ENCODE measurements around the gene OR4F6.

OR4F6 gene

DNA sequence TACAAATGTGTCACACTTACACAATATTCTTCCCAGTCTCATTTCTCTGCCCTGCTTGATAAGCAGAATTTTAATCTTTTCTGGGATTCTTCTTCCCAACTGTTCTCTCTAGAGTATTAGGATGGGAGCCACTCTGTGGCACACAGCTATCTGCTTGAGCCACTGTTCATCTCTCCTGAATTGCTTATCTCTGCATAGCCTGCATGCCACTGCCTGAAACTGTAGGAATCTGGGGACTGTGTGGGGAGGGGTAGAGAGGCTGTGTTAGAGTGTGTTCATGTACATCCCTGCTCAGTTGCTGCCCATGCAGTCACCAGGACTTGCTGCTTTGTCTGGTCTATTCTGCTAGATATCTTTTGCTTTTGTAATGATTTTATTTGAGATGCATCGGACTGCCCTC is 2.3 kb upstream of the OR4F6 start:
- TF ChIP-seq, protein P1, sequence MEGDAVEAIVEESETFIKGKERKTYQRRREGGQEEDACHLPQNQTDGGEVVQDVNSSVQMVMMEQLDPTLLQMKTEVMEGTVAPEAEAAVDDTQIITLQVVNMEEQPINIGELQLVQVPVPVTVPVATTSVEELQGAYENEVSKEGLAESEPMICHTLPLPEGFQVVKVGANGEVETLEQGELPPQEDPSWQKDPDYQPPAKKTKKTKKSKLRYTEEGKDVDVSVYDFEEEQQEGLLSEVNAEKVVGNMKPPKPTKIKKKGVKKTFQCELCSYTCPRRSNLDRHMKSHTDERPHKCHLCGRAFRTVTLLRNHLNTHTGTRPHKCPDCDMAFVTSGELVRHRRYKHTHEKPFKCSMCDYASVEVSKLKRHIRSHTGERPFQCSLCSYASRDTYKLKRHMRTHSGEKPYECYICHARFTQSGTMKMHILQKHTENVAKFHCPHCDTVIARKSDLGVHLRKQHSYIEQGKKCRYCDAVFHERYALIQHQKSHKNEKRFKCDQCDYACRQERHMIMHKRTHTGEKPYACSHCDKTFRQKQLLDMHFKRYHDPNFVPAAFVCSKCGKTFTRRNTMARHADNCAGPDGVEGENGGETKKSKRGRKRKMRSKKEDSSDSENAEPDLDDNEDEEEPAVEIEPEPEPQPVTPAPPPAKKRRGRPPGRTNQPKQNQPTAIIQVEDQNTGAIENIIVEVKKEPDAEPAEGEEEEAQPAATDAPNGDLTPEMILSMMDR (IDR thresholded peaks at IDR 0.05; ENCODE audit: low read depth, low read length, missing control alignments): no peak
- no peak for DNase-seq (ENCODE audit: low read depth)
- no peak overlapping the region for H3K4me3 ChIP-seq (ENCODE audit: low read depth, low read length)
- in situ Hi-C loops (cut with HindIII; ENCODE audit: low sequenced_read_pairs): no loop called here

DNA sequence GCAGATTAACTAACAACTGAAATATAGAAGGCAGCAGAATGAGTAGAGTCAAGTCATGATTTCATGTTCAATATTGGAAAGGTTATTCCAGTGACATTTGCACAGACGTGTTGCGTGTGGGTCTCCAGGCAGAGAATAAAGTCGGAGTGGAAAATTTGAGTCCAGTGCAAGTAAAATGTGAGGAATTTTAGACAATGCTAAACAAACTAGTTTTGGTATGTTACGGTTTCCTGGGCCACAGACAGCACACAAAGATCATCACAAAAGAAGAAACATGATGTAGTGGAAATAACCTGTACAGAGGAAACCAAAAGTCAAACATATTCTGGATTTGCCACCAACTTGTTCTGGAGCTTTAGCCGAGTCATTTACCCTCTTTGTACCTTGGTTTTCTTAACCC is 367 bp downstream of the OR4F6 start:
- in situ Hi-C loops (cut with HindIII; ENCODE audit: low sequenced_read_pairs): no loop called here
- no peak overlapping the region for H3K4me3 ChIP-seq (ENCODE audit: low read depth, low read length)
- TF ChIP-seq, protein P1 (IDR thresholded peaks at IDR 0.05; ENCODE audit: low read depth, low read length, missing control alignments): no peak
- no peak for DNase-seq (ENCODE audit: low read depth)

DNA sequence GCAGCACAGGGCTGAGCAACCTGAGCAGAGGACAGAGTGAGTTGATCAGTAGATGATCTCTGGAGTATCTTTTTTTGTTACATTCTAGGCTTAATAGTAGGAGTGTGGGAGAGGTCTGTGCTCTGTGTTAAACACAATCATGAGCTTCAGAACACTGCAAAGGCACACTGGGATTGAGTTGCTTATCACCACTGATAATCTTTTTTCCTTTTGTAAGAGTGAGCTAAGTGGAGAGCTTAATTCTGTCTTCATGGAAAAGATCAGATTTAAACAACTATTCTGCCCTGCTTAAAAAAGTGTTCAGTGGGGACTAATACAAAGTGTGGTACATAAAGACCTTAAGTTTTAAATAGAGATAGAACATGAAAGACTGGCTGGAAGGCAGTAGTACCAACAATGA is 1.1 kb downstream of the OR4F6 start:
- in situ Hi-C loops (cut with HindIII; ENCODE audit: low sequenced_read_pairs): no loop called here
- DNase-seq (ENCODE audit: low read depth): no peak
- H3K4me3 ChIP-seq (ENCODE audit: low read depth, low read length): no peak overlapping the region
- TF ChIP-seq, protein P1 (IDR thresholded peaks at IDR 0.05; ENCODE audit: low read depth, low read length, missing control alignments): no peak

DNA sequence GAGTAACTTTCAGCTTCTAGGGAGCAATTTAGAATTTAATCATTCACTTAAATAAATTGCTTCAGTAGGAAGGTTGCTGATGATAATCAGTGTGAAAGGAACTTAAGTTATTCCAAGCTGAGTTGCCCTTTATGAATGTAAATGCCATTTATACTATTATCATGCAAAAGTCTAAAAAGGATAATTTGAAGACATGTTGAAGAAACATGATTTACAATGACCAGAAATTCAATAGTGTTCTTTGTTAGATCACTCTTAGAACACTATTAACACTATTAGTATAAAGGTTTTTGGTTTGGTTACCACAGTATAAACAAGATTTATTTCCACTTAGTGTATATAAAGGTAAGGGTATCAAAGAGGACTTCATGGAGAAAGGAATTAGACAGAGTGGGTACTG is 1.6 kb downstream of the OR4F6 start:
- H3K4me3 ChIP-seq (ENCODE audit: low read depth, low read length): no peak overlapping the region
- no peak for DNase-seq (ENCODE audit: low read depth)
- TF ChIP-seq, protein P1 (IDR thresholded peaks at IDR 0.05; ENCODE audit: low read depth, low read length, missing control alignments): no peak
- in situ Hi-C loops (cut with HindIII; ENCODE audit: low sequenced_read_pairs): no loop called here

DNA sequence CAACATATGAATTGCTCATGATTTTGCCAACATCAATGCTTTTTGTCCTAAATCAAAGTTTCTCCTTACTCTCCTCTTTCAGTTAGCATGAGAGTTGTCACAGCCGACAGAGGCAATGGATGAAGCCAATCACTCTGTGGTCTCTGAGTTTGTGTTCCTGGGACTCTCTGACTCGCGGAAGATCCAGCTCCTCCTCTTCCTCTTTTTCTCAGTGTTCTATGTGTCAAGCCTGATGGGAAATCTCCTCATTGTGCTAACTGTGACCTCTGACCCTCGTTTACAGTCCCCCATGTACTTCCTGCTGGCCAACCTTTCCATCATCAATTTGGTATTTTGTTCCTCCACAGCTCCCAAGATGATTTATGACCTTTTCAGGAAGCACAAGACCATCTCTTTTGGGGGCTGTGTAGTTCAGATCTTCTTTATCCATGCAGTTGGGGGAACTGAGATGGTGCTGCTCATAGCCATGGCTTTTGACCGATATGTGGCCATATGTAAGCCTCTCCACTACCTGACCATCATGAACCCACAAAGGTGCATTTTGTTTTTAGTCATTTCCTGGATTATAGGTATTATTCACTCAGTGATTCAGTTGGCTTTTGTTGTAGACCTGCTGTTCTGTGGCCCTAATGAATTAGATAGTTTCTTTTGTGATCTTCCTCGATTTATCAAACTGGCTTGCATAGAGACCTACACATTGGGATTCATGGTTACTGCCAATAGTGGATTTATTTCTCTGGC is 2.5 kb downstream of the OR4F6 start:
- in situ Hi-C loops (cut with HindIII; ENCODE audit: low sequenced_read_pairs): no loop called here
- TF ChIP-seq, protein P1 (IDR thresholded peaks at IDR 0.05; ENCODE audit: low read depth, low read length, missing control alignments): no peak
- DNase-seq (ENCODE audit: low read depth): no peak
- H3K4me3 ChIP-seq (ENCODE audit: low read depth, low read length): no peak overlapping the region

DNA sequence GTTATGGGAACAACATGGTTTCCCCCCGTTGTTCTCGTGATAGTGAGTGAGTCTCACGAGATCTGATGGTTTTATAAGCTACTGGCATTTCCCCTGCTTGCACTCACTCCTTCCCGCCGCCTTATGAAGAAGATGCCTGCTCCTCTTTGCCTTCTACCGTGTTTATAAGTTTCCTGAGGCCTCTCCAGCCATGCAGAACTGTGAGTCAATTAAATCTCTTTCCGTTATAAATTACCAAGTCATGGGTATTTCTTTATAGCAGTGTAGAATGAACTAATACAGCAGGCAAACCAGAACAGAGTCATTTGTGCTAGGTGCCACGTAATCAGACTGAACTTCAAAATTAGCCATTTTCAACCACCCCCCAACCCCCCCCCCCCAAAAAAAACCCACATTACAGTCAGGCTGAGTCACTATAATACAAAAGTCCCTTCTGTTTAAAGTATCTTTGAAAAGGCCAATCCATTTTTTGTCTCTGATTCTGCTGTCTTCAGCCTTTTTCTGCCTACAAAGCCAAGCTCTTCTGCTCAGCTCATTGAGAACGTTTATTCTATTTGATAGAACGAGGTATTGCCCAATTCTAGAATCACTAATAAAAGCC is 4.1 kb downstream of the OR4F6 start:
- no peak overlapping the region for H3K4me3 ChIP-seq (ENCODE audit: low read depth, low read length)
- peak; percentile 2 for DNase-seq (ENCODE audit: low read depth)
- TF ChIP-seq, protein P1 (IDR thresholded peaks at IDR 0.05; ENCODE audit: low read depth, low read length, missing control alignments): no peak
- in situ Hi-C loops (cut with HindIII; ENCODE audit: low sequenced_read_pairs): no loop called here
